GM10847 (cell line): ENCODE results near the gene AKAP8L.

ENCODE experiments used
- POLR2A ChIP-seq: IDR thresholded peaks from 2 replicates; pipeline ENCODE4 v1.6.1; 2011; ENCODE audit not compliant: insufficient read length; ENCODE audit errors: extremely low read depth

Gene AKAP8L

DNA sequence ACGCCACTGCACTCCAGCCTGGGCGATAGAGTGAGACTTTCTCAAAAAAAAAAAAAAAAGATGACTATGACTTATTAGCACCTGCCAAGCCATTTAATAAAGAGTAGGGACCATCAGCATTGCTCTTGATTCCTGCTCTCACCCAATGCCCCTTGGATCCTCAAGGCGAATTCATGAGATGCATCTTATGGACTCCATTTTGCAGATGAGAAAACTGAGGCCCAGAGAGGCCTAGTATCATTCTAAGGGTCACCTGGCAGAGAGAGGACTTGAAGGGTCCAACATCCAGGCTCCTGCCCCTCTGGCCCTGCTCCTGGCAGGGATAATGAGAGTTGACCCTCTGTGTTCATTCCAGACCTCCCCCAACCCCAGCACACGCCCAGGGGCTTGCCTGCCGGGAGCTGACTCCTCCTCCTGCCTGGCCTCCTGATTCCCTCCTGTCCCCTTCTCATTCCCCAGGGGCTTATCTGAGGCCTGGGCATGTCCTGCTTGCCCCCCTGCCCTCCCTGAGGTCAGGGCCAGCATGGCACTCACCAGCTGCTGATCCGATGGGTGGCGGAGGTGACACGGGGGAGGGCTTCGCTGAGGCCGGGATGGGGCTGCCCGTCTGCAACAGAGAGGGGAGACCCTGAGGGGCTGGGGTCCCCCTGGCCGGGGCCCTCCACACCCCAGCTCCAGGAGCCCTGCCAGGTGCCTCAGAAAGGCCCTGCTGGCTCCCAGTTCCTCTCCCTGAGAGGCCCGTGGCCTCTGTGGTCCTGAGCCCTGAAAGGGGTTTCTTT lies 23.5 kb upstream of the AKAP8L start:
- no peak for TF ChIP-seq POLR2A

DNA sequence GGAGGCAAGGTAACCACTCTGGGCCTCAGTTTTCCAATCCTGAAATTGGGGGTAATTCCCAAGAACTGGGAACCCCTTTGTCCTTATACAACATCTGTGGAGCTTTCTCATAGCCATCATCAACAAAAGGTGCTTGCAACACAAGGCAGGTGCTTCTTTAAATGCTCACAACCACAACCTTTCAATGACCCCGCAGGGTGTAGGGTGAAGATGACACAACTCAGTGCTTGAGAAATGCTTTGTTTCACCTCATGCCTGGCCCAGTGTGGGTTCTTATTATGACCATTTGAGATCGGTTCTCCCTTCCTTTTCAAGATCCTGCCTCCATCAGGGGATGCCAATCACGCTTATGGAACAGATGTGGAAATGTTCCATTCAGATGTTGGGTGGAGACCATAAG lies 22.5 kb upstream of the AKAP8L start:
- no peak for TF ChIP-seq POLR2A

DNA sequence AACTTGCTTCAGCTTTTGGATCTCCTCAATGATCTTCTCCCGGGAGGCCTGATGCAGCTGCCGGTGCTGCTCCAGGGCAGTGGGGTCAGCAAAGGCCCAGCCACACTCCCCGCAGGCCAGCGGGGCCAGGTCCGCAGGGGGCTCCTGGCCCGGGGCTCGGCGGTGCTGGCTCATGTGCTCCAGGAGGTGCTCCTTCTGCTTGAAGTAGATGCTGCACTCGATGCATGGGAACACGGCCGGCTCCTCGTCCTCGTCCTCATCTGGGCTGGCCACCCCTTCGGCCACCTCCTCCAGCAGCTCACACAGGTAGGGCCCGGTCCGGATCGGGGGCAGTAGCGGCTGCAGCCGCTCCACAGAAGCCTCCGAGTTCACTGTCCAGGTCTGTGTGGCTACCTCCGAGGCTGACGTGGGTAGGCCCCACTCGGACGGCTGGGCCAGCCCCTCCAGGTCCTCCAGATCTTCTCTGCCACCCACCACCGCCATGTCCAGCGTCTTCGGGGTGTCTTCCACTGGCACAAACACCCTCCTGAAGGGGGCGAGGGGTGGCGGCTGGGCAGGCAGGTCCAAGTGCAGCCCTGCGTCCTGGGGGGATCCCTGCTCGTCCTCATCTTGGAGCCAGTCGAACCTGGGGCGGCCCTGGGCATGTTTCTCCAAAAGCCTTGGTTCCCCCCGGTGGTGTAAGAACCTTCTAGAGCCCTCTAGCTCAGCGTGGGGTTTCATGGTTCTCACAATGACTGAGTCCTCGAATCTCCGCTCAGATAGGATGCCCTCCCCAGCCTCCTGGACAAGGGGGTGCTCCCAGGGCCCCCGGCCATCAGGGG lies 21.2 kb upstream of the AKAP8L start:
- TF ChIP-seq POLR2A, result no peak

DNA sequence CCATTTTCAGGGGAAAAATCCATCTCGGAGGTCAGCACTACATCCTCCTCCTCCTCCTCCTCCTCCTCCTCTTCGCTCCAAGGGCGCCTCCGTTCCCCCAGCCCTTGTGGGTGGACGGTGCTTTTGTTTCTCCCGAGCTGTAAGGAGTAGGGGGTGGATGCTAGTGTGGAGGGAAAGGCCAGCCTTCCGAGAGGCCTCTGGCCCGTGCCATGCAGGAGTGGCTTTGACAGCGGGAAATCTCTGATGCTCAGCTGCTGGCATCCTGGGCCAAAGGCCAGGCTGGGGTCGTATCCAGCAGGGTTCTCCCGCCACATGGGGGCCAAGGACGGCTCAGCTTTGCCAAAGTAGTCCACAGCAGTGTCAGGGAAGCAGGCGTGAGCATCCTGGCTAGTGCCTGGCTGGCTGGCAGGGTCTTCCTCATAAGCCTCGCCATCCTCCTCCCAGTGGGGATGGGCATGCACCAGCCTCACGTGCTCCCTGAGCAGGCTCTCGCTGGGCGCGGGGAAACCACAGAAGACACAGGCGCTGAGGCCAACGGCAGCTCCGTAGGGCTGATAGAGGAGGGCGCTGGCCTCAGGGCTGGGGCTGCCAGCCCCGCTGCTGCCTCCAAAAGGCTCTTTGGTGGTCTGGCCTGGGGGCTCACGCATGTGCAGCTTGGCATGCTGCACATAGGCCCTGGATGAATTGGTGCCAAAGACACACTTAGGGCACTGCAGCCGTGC lies 20.5 kb upstream of the AKAP8L start:
- TF ChIP-seq POLR2A, result no peak

DNA sequence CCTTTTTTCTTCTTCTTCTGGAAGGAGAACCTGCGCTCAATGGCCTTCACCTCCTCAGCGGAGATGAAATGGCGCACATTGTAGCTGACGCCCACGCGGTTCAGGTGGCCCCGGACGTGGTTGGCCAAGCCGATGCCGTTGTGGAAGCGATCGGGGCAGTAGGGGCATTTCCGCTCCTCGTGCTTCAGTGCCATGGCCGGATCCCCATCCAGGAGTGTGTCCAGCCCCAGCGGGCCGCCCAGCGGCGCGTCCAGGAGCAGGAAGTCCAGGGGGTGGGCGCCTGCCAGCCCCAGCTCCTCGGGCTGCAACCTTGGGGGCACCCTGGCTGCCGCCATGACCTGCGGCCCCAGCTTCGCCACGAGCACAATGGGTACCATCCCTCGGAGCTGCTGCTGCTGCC lies 19.8 kb upstream of the AKAP8L start:
- no peak for TF ChIP-seq POLR2A

DNA sequence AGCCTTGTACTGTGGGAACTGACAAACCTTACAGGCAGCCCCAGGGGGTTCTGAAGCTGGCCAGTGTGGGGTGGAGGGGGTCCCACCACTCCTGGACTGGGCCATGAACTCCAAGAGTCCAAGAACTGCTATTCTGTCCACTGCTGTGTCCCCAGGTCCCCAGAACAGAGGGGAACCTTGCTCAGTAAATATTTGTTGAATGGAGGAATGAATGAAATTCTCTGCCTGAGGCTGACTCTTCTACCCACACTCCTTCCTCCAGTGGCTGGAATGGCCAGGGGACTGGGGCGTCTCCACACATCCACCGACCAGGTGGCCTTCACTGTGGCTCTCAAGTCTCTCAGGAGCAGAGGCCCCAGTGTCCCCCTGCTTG lies 19.3 kb upstream of the AKAP8L start:
- TF ChIP-seq POLR2A, result no peak

DNA sequence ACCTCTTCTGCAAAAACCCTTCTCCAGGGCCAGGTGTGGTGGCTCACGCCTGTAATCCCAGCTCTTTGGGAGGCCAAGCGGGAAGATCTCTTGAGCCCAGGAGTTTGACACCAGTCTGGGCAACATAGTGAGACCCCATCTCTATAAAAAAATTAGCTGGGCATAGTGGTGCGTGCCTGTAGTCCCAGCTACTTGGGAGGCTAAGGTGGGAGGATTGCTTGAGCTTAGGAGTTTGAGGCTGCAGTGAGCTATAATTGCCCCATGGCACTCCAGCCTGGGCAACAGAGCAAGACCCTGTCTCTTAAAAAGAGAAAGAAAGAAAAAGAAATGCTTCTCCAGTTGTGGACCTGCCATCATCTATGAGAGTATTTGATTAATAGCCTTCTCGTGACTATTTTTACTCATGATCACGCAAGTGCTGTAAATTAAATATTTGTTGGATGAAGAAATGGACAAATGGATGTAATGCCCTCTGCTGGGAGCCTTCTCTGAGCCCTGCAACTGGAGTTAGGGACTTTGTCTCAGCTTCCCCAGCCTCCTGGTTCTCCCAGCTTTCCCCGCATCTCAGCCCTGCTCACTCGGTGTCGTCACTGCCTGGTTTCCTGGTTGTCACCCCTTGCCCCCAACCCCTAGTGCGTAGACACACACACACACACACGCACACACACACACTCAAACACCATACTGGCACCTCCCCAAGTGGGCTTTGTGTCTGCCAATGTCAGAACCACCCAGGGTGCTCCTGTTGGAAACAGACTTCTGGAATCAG lies 18.8 kb upstream of the AKAP8L start:
- no peak for TF ChIP-seq POLR2A

DNA sequence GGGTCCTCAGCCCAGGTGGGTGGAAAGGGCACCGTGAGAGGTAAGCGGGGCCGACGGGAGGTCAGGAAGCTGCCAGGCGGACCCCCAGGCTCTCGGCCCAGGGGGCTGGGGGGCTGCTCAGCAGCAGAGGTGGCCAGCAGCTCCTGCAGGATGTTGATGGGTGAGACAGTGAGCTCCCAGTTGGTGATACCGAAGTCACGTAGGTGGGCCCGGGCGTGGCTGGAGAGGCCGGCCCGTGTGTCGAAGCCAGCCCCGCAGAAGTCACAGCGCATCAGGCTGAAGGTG lies 18.0 kb upstream of the AKAP8L start:
- TF ChIP-seq POLR2A, result no peak

DNA sequence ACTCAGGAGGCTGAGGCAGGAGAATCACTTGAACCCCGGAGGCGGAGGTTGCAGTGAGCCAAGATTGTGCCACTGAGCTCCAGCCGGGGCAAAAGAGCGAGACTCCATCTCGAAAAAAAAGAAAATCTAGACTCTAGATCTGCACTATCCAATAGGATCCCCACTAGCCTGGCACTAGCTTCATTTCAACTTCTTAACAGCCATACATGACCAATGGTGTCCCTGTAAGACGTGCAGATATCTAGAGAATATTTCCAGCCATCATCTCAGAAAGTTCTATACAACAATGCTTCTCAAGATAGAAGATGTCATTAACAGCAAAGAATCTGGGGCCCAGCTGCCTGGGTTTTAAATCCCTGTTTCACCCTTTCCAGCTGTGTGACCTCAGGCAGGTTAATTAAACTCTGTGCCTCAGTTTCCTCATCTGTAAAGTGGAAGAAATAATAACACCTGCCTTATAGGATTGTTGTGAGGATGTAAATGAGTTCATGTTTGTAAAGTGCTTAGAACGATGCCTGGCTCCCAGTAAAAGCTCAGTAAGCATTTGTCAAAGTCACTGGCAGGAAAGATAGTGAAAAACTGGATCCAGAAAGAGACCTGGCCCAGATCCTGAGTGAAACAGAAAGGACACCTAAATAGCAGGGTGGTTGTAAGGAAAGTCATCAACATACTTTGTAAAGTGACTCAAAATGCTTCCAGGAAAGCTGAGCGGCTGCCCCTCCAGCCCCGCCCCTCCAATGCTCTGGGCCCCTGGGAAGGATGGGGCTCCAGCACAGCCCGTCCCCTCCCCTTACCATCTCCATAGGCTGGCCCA lies 17.4 kb upstream of the AKAP8L start:
- TF ChIP-seq POLR2A, result no peak

DNA sequence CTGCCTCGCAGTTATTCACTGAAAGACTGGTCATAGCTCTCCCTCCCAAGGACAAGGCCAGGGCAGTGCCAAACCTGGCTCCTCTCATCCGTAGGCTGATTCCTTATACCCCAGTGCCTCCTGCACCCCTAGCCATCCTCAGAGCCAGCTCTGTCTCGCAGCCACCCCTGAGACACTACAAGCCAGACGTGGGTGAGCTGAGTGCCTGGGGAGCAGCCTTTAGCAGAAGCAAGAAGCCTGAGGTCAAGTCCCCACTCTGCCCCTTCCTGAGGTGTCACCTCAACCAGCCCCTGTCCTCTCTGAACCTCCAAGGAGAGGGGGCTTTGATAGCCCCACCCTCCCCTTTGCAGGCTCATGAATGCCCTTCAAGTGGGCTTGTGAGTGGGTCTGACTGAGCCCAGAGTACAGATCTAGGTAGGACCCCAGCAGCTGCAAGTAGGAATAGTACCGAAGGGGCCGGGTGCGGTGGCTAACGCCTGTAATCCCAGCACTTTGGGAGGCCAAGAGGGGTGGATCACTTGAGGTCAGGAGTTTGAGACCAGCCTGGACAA lies 14.8 kb upstream of the AKAP8L start:
- no peak for TF ChIP-seq POLR2A

DNA sequence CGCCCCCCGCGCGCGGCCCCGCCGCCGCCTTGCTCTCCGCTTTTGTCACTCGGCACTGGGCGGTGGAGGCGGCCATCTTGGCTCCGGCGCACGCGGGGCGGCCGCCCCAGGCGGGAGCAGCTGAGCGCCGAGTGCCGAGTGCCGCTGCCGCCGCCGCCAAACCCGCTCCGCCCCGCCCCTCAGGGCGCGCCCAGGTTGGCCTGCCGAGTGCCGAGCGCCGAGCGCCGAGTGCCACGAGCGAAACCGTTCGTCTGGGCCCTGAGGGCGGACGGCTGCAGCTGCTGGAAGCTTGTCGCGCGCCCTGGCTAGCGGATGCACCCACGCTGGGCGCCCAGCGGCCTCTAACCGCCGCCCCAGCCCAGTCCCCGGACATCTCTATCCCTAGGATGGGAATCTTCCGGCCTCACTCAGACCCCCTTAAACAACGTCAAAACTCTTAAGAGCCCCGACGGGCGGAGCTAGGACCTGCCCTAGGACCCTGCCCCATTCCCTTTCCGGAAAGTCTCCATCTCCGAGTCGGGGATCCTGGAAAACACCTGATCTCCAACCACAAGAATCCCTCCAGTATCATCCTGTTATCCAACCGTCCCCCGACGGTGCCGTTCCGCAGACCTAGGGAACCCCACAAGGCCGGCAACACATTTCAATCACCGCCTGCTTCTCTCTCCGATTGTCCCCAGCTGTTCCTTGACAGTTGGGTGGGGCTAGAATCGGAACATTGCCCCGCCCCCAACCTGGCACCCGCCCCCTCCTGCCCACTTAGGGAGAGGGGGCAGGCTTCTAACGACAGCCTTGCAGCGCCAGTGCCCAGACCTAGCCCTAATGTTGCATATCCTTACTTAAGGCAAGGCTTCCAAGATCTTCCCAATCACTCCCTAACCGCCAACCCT lies 14.1 kb upstream of the AKAP8L start:
- TF ChIP-seq POLR2A, result peak; percentile 52

DNA sequence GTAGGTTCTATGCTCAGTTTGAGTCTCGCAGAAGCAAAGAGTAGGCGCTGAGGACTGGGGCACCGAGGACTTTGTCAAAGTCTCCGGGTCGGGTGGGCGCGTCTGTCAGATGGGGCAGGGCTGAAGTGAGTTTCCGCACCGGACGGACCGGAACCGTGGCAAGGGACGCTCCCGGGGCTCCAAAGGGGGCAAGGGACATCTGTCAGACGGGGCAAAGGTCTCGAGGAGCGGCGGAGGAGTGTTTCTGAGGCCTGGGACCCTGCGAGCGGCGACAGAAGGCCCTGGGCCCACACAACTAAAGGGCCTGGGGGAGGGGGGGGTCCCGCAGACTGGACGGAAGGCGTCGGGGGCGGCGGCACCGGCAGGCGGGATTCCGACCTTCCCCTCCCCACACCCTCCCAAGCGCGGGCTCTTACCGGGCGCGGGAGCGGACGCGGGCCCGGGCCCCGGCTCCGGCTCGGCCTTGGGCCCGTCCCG lies 13.3 kb upstream of the AKAP8L start:
- no peak for TF ChIP-seq POLR2A

DNA sequence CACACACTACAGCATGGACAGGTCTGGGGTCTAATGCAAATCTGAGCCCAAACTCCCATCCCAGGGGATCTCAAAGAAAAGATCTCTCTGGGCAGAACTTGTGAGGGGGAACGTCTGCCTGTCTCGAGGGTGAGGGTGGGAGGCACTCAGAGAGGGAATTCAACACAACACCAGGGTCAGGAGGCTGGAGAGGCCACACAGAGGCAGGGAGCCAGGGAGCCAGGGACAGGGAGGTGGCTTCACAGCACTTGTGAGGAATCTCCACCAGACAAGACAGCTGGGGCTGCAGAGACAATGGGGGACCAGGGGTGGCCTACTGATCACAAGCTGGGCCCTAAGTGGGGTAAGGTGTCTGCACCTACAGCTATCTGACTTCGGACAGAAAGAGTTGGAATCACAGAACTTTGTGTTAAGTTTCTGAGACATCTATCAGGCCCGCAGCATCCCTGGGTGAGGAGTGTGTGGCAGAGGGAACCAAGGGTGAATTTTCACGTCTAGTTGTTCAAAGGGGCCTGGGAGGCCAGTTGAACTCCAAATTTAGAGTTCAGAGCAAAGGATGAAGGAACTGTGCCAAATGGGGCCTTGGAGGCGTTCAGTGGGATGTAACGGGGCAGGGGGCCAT lies 12.7 kb upstream of the AKAP8L start:
- TF ChIP-seq POLR2A, result no peak

DNA sequence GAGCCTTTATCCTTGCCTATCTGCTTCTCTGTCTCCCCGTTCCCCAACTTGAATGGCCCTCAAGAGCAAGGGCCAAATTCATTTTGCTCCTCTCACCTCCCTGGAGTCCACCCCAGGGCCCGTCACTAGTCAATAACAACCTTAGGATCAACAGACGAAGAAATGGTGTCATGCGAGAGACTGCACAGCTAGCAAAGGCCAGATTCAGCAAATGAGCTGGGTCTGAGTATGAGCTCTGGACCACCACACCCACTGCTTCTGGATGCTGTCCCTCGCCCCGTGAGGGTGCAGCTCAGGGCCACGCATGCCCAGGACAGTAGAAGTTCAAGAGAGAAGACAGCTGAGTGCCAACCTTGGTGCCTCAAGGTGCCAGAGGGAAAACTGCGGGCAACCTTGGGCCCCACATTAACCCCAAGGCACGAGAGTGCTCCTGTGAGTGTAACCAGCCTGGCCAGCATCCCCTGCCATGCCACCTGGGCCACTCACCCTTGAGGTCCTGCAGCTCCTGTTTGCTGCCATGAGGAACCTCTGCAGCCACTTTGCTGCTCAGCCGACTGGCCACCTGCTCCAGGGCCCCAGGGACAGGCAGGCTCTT lies 11.8 kb upstream of the AKAP8L start:
- no peak for TF ChIP-seq POLR2A
